ENCODE measurements around the gene PACRG.

DNA sequence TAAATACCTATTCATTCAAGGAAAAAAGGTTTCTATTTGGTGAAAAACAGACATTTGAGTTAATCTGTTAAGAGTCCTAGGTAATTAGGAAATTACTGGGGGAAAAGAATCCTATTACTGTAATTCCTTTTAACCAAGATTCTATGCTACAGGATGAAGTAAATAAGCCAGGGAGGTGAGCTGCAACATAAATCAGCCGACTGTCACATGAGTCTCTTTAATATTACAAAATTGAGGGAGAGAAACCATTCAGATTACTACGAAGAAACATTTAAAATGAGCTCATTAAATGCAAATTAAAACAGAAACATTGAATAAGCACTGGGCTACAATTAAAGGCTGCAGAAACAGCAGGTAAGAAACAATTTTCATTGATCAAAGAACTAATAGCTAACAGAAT, 5.5 kb upstream of the PACRG start:
- TF ChIP-seq, protein P1, sequence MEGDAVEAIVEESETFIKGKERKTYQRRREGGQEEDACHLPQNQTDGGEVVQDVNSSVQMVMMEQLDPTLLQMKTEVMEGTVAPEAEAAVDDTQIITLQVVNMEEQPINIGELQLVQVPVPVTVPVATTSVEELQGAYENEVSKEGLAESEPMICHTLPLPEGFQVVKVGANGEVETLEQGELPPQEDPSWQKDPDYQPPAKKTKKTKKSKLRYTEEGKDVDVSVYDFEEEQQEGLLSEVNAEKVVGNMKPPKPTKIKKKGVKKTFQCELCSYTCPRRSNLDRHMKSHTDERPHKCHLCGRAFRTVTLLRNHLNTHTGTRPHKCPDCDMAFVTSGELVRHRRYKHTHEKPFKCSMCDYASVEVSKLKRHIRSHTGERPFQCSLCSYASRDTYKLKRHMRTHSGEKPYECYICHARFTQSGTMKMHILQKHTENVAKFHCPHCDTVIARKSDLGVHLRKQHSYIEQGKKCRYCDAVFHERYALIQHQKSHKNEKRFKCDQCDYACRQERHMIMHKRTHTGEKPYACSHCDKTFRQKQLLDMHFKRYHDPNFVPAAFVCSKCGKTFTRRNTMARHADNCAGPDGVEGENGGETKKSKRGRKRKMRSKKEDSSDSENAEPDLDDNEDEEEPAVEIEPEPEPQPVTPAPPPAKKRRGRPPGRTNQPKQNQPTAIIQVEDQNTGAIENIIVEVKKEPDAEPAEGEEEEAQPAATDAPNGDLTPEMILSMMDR (IDR thresholded peaks at IDR 0.05), result no peak
- TF ChIP-seq POLR2A (IDR thresholded peaks at IDR 0.05), result no peak
